ENCODE data around the gene DNAH11.

- TF ChIP-seq CTCF (IDR thresholded peaks at IDR 0.05; ENCODE audit: insufficient read depth, low read length), result no peak
- TF ChIP-seq POLR2AphosphoS5 (IDR thresholded peaks at IDR 0.05; ENCODE audit: low read depth), result no peak
- TF ChIP-seq REST (IDR thresholded peaks at IDR 0.05; ENCODE audit: insufficient replicate concordance, low read depth), result no peak
- no peak for TF ChIP-seq GABPA (IDR thresholded peaks at IDR 0.05; ENCODE audit: low read depth)
Measured at GRCh38 chr7:21731977-21732376, 189.1 kb downstream of the DNAH11 start.
